Measurements from ENCODE around the gene ZSCAN21.

DNA sequence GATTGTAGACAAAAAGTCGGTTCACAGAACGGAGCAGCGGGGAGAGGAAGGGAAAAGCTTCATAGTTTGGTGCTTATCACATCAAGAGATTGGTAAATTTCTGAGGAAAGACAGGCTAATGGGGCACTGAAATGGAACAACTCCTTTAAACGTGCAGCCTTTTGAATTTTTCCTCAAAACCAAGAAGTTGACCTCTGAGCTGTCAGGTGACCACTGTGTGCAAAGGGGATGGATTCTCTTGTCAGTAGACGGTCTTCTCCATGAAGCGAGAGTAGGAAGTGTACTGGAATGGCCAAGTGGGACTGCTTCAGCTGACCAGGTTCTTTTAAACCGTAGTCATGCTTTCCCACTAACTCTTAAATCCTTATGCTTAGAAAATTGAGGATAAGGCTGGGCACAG is 11.2 kb upstream of the ZSCAN21 start:
- no peak for TF ChIP-seq SIN3A (IDR thresholded peaks at IDR 0.05; ENCODE audit: borderline replicate concordance, insufficient read depth, low read length)
- TF ChIP-seq POLR2AphosphoS5 (IDR thresholded peaks at IDR 0.05; ENCODE audit: low read depth, low read length): no peak
- TF ChIP-seq, protein P1, sequence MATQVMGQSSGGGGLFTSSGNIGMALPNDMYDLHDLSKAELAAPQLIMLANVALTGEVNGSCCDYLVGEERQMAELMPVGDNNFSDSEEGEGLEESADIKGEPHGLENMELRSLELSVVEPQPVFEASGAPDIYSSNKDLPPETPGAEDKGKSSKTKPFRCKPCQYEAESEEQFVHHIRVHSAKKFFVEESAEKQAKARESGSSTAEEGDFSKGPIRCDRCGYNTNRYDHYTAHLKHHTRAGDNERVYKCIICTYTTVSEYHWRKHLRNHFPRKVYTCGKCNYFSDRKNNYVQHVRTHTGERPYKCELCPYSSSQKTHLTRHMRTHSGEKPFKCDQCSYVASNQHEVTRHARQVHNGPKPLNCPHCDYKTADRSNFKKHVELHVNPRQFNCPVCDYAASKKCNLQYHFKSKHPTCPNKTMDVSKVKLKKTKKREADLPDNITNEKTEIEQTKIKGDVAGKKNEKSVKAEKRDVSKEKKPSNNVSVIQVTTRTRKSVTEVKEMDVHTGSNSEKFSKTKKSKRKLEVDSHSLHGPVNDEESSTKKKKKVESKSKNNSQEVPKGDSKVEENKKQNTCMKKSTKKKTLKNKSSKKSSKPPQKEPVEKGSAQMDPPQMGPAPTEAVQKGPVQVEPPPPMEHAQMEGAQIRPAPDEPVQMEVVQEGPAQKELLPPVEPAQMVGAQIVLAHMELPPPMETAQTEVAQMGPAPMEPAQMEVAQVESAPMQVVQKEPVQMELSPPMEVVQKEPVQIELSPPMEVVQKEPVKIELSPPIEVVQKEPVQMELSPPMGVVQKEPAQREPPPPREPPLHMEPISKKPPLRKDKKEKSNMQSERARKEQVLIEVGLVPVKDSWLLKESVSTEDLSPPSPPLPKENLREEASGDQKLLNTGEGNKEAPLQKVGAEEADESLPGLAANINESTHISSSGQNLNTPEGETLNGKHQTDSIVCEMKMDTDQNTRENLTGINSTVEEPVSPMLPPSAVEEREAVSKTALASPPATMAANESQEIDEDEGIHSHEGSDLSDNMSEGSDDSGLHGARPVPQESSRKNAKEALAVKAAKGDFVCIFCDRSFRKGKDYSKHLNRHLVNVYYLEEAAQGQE (IDR thresholded peaks at IDR 0.05; ENCODE audit: insufficient read depth in 1 of 2, low read depth in 2 of 2, low read length in 2 of 2): no peak
- TF ChIP-seq FOXP2 (optimal IDR thresholded peaks at IDR 0.05; ENCODE audit: borderline replicate concordance, extremely low read depth, extremely low read length, insufficient read depth): no peak

Measured in PFSK-1 (cell line).